Activated T-helper 1 cell treated with Interleukin-2 at 50 U/mL for 16 hours (primary cell): ENCODE results near the gene GGT6.

Experiments used
- DNase-seq: peaks from one replicate; pipeline ENCODE4 v3.0.0-alpha.2; 2020; ENCODE audit warnings: low read depth

The GGT6 gene

GRCh38 chr17:4520060-4520893, 40.1 kb downstream of the GGT6 start:
- no peak for DNase-seq

- DNase-seq, result no peak
Measured at GRCh38 chr17:4519361-4519788, 41.0 kb downstream of the GGT6 start.

DNA sequence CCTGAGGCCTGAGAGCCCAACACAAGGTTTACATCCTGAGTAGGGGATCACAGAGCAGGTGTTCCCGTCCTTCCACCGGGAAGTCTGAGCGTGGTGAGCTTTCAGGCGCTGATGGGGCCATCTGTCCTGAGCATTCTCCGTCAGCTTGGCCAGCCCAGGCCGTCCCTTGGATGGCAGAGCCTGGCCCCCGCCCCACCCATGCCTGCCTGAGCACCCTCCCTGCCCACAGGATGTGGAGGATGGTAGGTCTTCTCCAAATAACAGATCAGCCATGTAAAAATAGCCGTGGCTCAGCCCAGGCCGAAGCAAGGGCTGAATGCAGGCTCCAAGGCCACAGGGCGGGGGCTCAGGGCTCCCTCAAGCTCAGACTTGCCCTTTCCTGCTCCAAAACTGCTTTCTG, 41.5 kb downstream of the GGT6 start:
- no peak for DNase-seq

- DNase-seq, result no peak
Measured at GRCh38 chr17:4516735-4517134, 43.6 kb downstream of the GGT6 start.

DNA sequence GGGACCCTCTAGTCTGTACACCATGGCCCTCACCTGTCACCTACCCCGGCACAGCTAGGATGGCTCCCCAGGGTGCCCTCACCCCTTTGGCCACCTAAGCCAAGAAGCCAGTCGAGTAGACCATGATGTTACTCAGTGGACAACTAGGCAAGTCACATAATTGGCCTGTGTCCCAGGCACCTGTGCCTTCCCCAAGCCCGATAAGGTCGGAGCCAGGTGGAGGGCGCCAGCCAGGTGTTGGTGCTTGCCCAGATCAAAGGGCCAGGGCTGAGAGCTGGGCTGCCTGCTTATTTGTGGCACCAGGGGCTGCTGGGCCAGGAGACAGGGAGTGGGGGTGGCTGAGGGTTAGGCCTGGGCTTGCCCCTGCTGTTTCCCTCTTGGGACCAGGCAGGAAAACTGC, 44.9 kb downstream of the GGT6 start:
- no peak for DNase-seq

DNA sequence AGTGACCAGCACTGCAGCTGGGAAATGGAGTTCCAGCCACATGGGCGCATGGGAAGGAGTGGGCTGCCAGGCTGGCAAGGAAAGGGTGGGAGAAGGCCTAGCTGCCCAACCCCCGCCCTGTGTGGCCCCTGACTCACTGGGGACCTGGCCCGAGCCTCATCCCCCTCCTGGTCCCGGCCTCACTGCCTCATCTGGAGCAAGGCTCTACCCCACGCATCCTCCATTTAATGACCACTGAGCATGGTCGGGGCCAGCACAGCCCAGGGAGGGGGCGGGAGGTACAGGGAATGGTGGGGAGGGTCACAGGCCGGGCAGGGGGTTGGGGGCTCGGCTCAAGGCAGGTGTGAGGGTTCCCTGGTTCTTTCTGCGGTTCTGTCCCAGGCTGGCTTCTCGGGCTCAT, 45.6 kb downstream of the GGT6 start:
- DNase-seq, result no peak

- DNase-seq, result no peak
Measured at GRCh38 chr17:4514206-4514605, 46.2 kb downstream of the GGT6 start.

DNA sequence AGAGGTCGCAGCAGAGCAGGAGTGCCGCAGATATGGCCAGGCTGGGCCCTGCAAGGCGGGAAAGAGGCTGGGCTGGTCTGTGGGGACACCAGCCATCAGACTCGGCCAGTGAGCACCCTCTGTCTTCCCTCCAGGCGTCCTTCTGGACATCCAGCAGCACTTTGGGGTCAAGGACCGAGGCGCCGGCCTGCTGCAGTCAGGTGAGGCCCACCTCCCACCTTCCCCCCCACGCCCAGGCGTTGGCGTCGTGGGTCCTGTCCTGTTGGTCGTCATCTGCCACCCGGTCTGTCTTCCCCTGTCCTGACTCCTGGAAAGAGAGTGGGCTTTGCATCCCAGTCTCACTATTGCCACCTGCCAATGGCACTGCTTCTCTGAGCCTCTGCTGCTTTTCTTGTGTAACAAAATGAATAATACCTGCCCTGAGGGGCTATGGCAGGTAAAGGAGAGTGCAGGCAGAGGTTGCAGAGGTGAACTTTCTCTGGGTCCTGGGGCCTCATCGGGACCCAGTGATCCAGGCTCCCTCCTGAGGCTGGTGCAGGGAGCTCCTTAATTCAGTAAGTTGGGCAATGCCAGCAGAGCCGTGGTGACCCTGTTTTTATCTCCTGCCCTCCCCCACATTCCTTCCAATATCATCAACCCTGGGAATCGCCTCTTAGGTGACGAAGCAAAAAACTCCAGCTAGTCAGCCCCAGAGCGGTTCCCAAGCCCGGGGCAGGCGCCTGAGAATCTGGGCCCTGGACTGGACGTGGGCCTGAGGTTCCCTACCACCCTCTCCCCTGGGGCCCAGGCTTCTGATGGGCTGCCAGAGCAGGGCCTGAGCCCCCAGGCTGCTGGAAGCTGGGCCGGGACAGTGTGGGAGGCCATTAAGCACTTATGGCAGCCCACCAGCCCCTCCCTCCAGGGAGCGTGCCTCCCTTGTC, 47.0 kb downstream of the GGT6 start:
- DNase-seq, result no peak

- DNase-seq, result no peak
Measured at GRCh38 chr17:4512156-4513112, 47.9 kb downstream of the GGT6 start.

DNA sequence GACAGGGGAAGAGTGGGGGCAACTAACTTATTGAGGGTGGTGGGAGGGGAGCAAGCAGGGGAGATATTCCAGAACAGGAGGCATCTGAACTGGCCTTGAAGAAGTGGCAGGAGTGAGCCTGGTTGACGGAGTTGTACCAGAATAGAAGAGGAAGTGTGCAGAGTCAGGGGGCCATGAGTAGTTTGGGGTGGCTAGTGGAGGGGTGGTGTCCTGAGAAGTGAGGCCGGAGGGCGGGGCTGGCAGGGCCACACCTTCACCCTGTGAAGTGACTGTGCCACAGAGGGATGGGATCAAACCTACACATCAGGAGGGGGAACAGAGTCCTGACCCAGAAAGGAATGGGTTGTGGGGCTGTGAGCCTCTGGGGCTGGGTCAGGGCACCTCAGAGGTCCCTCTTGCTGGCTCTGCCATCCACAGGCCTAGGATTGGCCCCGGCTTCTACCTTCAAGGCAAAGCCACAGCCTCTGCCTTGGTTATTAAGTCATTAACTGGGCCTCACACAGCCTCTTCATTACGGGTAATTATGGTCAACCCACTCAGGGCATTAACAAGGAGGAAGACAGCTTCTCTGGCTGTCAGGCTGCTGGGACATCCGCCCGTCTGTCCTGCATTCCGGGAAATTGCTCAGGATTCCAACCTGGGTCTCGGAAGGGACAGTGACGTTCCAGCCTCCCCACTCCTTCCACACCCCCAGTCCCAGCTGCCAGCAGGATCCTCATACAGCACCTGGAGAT, 49.0 kb downstream of the GGT6 start:
- no peak for DNase-seq

GRCh38 chr17:4510618-4510941, 49.8 kb downstream of the GGT6 start:
- DNase-seq, result no peak

DNA sequence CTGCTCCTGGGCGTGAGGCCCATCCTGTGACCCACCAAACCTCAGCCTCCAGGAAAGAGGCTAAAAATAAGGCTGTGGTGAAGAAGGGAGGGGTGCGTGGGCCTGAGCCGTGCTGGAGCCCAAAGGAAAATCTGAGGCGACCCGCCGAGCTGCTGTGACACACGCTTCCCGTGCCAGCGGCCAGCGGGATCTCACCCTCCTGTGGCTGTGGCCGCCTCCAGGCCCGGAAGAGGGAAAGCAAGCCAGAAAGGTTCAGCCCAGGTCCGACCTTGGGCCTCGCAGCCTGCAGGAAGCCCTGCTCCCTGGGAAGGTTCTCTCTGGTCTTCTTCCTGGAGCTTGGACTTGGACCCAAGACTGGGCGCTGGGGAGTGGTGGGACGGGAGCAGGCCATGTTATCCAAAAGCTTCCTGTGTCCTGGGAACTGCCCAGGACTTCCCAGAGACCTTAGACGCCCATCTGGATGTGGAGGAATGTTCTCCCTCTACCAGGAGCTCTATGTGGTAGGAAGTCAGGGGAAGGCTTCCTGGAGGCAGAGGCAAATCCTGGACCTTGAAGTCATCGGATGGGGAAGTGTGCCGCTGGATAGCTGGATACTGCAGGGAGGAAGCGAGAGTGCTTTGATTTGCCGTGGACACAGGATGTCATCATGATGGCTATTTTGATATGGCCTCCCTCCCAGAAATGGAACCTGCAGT, 50.3 kb downstream of the GGT6 start:
- DNase-seq, result no peak

- DNase-seq, result no peak
Measured at GRCh38 chr17:4509401-4509800, 51.0 kb downstream of the GGT6 start.

DNA sequence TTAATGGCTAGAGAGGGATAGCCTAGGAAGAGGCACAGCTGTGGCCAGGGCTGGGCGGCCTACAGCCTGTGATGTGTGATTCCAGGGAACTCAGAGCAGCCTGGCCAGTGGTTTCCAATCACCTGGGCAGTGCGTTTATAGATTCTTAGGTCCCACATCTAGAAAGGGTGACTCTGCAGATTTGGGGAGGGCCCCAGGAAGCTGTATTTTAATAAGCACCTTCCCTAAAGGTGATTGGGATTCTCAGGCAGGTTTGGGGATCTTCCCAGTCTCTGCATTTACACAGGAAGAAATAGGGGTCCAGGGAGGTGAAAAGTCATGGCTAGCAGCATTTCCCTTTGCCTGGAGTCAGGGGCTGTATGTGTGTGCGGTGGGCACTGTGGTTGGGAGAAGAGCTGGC, 52.2 kb downstream of the GGT6 start:
- DNase-seq, result no peak

GRCh38 chr17:4507361-4508111, 52.8 kb downstream of the GGT6 start:
- DNase-seq, result no peak
